OCI-LY1 (cell line): ENCODE results near the gene ARID5A.

Source experiments
- EZH2 ChIP-seq: fragments of 200-600 bp; sonication (generic), shearing (Covaris generic); IDR thresholded peaks from 2 replicates; pipeline ENCODE4 v1.8.0; 2017; ENCODE audit warnings: borderline replicate concordance, mixed run types, mild to moderate bottlenecking, antibody characterized with exemption, low read length, moderate library complexity, mixed read lengths
- TF ChIP-seq, protein P1 (sequence below): fragments of 200-600 bp; sonication (generic), shearing (Covaris generic); IDR thresholded peaks from 2 replicates; pipeline ENCODE4 v1.5.1; 2017; ENCODE audit warnings: mild to moderate bottlenecking, antibody characterized with exemption, low read length, moderate library complexity, mixed read lengths

DNA sequence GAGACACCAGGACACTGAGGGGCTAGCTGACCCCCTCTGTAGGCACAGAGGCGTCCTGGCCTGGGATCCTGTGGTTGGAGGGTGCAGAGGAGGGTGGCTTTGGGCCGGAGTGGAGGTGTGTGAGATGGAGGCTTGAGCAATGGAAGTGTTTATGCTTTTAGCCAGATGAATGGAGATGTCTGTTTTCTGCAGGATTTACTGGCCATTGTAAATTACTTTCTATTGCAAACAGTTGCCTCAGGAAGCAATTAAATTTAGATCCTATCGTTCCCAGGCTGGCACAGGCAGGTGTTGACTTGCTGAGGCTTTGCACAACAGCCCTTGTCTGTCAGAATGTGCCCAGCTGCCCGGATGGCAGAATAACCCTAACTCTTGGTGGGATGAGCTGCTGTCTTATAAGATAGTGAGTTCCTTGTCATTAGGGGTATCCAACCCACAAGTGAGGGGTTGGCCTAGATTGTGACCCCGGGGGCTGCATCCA is 1.8 kb upstream of the ARID5A start:
- TF ChIP-seq, protein P1, sequence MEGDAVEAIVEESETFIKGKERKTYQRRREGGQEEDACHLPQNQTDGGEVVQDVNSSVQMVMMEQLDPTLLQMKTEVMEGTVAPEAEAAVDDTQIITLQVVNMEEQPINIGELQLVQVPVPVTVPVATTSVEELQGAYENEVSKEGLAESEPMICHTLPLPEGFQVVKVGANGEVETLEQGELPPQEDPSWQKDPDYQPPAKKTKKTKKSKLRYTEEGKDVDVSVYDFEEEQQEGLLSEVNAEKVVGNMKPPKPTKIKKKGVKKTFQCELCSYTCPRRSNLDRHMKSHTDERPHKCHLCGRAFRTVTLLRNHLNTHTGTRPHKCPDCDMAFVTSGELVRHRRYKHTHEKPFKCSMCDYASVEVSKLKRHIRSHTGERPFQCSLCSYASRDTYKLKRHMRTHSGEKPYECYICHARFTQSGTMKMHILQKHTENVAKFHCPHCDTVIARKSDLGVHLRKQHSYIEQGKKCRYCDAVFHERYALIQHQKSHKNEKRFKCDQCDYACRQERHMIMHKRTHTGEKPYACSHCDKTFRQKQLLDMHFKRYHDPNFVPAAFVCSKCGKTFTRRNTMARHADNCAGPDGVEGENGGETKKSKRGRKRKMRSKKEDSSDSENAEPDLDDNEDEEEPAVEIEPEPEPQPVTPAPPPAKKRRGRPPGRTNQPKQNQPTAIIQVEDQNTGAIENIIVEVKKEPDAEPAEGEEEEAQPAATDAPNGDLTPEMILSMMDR = no peak
- no peak for TF ChIP-seq EZH2
